ENCODE data around the gene CATSPERZ. TPM values are rescaled to one million over a fixed set of nuclear protein-coding genes. Genes with fewer than 3 reads are reported as not detected.

CATSPERZ gene
- total RNA-seq, 2 experiments from 2014 or later, result not detected

DNA sequence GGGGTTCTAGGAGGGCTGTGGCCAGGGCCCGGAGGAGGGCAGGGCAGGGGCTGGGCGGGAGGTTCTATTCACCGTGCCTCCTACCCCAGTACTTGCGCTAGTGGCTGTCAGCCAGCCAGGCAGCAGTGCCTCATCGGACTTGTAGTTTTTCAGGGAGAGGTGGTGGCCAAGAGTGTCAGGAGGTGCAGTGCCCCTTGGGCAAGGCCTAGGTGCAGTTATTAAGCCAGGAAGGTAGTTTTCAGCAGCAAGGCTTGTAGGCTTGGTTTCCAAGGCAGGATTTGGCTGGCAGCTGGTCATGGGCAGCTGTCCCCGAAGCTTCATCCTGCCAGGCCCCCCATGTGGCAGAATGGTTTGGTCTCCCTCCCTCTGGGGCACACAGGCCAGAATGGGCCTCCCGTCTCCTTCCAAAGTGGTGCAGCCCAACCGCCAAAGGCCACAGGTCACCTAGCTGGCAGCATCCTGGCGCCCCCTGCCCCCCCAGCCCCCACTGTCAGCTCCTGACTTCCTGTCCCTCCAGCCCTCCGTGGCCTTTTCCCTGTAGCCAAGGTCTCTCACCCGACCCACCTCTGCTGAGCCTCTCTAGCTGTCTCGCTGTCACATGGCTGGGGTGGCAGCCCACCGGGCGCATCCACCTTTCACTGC is 48.3 kb downstream of the CATSPERZ start:
- ChIA-PET CTCF (interaction anchor here (1.0 to 1.5 kb wide), 2 partner anchors 17 to 31 kb away, joined by 3 to 6 read pairs; partner anchors contain the start of genes PRDX5 and TRMT112), POLR2A (interaction anchor here (1.2 kb wide), 1 partner anchor 31 kb away, joined by 4 read pairs; the partner anchor contains the start of genes PRDX5 and TRMT112)
- H3K4me1 Mint-ChIP-seq (ENCODE audit: low read depth), result peaks cover 8% of the 10 kb centered on the region
- H3K27me3 Mint-ChIP-seq (ENCODE audit: low read depth), result no peaks in the 10 kb centered on the region
- H3K27ac Mint-ChIP-seq, result no peak overlapping the region
- H3K4me3 Mint-ChIP-seq, result no peak overlapping the region
- ATAC-seq (no peak), DNase-seq (no peak)
- H3K36me3 Mint-ChIP-seq (ENCODE audit: low read depth), result peaks cover 27% of the 10 kb centered on the region
- H3K9me3 Mint-ChIP-seq (ENCODE audit: insufficient read depth), result no peaks in the 10 kb centered on the region

DNA sequence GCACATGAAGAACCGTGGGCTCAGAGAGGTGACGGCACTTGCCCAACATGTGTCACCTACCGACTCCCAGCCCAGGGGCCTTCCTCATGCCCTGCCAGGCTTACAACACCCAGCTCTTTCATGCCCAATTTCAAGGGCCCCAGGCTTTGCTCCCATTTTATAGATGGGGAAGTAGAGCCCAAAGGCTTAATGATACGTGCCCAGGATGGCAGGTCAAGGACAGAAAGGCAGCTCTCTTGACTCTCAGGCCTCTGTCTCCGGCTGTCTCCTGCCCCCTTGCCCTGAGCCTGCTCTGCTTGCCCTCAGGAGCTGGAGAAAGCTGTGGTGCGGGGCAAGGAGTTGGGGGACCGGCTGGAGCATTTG is 48.8 kb downstream of the CATSPERZ start:
- Mint-ChIP-seq H3K4me1 (ENCODE audit: low read depth) (peaks cover 8% of the 10 kb centered on the region), H3K4me3 (no peak overlapping the region), H3K9me3 (ENCODE audit: insufficient read depth) (no peaks in the 10 kb centered on the region), H3K27ac (no peak overlapping the region), H3K27me3 (ENCODE audit: low read depth) (no peaks in the 10 kb centered on the region), H3K36me3 (ENCODE audit: low read depth) (peaks cover 26% of the 10 kb centered on the region)
- ATAC-seq, result no peak
- POLR2A ChIA-PET, result interaction anchor here (0.7 to 1.2 kb wide), 2 partner anchors 9 to 31 kb away, joined by 4 to 5 read pairs; partner anchors contain the start of genes CCDC88B, PRDX5 and TRMT112
- CTCF ChIA-PET, result interaction anchor here (1.0 to 1.5 kb wide), 2 partner anchors 17 to 31 kb away, joined by 3 to 6 read pairs; partner anchors contain the start of genes PRDX5 and TRMT112
- no peak for DNase-seq

DNA sequence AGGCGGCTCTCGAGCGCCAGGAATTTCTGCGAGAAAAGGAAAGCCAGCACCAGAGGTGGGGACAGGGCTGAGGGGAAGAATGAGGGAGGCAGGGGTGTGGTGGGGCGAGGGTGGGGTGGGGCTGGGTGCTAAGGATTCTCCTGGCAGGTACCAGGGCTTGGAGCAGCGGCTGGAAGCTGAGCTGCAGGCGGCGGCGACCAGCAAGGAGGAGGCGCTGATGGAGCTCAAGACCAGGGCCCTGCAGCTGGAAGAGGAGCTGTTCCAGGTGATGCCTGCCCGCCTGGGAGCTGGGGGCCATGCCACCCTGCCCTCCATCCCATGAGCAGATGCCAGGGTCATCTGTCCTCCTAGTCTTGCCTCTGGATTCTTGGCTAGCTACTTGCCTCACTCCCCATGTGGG is 49.2 kb downstream of the CATSPERZ start:
- DNase-seq (no peak), ATAC-seq (no peak)
- Mint-ChIP-seq H3K9me3 (ENCODE audit: insufficient read depth) (no peaks in the 10 kb centered on the region), H3K27ac (no peak overlapping the region), H3K36me3 (ENCODE audit: low read depth) (peaks cover 24% of the 10 kb centered on the region), H3K4me1 (ENCODE audit: low read depth) (peaks cover 11% of the 10 kb centered on the region), H3K27me3 (ENCODE audit: low read depth) (no peaks in the 10 kb centered on the region), H3K4me3 (no peak overlapping the region)
- POLR2A ChIA-PET, result interaction anchor here (0.7 kb wide), 1 partner anchor 9 kb away, joined by 5 read pairs; the partner anchor contains the start of gene CCDC88B
- CTCF ChIA-PET, result interaction anchor here (1.2 kb wide), 1 partner anchor 31 kb away, joined by 3 read pairs; the partner anchor contains the start of gene PRDX5

DNA sequence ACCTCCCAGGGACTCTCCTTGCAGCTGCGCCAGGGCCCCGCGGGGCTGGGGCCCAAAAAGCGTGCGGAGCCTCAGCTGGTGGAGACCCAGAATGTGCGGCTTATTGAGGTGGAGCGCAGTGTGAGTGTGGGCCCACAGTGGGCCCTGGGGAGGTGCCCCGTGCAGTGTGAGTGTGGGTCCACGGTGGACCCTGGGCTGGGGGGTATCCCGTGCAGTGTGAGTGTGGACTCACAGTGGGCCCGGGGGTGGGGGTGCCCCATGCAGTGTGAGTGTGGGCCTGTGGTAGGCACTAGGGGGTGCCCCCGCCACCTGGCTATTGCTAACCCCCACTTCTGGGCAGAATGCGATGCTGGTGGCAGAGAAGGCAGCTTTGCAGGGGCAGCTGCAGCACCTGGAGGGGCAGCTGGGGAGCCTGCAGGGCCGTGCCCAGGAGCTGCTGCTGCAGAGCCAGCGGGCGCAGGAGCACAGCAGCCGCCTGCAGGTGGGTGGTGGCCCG is 51.0 kb downstream of the CATSPERZ start:
- Mint-ChIP-seq H3K4me1 (ENCODE audit: low read depth) (peaks cover 13% of the 10 kb centered on the region), H3K9me3 (ENCODE audit: insufficient read depth) (no peaks in the 10 kb centered on the region), H3K36me3 (ENCODE audit: low read depth) (peaks cover 13% of the 10 kb centered on the region), H3K27ac (no peak overlapping the region), H3K4me3 (no peak overlapping the region), H3K27me3 (ENCODE audit: low read depth) (no peaks in the 10 kb centered on the region)
- ATAC-seq, result no peak
- CTCF ChIA-PET, result no interaction called here
- no peak for DNase-seq
- POLR2A ChIA-PET, result interaction anchor here (0.9 kb wide), 1 partner anchor 11 kb away, joined by 3 read pairs; the partner anchor contains the start of gene CCDC88B

DNA sequence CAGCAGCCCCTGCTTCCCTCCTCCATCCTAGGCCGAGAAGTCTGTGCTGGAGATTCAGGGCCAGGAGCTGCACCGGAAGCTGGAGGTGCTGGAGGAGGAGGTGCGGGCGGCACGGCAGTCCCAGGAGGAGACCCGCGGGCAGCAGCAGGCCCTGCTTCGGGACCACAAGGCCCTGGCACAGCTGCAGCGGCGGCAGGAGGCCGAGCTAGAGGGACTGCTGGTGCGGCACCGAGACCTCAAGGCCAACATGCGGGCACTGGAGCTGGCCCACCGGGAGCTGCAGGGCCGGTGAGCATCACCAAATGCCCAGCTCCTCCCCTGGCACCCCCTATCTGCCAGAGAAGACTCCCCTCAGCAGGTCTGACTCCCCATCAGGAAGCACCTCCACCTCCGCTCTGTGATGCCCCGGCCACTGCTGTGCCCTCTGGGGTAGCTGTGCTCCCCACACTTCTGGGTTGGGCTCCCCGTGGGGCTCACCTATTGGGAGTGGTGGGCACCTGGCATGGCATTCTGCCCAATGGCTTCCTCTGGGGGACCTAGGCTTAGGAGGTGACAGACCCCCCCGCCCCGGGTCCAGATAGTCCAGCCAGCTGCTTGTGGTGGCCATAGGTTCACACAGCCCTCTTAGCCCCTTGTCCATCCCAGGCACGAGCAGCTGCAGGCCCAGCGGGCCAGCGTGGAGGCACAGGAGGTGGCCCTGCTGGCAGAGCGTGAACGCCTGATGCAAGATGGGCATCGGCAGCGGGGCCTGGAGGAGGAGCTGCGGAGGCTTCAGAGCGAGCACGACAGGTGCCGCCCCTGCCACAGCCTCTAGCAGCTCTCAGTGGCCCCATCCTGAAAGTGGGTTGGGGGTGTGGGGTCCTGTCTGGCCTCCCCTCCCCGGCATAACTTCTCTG is 52.2 kb downstream of the CATSPERZ start:
- no peak overlapping the region for H3K27ac Mint-ChIP-seq
- H3K4me3 Mint-ChIP-seq, result no peak overlapping the region
- H3K4me1 Mint-ChIP-seq (ENCODE audit: low read depth), result peaks cover 19% of the 10 kb centered on the region
- DNase-seq (no peak), ATAC-seq (no peak)
- no peaks in the 10 kb centered on the region for H3K27me3 Mint-ChIP-seq (ENCODE audit: low read depth)
- peaks cover 12% of the 10 kb centered on the region for H3K36me3 Mint-ChIP-seq (ENCODE audit: low read depth)
- ChIA-PET POLR2A (interaction anchor here (0.9 to 1.2 kb wide), 2 partner anchors 10 to 34 kb away, joined by 3 read pairs; partner anchors contain the start of gene PRDX5), CTCF (interaction anchor here (0.8 to 7.1 kb wide), 4 partner anchors 10 to 35 kb away, joined by 3 to 39 read pairs (median 4); partner anchors contain the start of genes PRDX5 and TRMT112)
- H3K9me3 Mint-ChIP-seq (ENCODE audit: insufficient read depth), result no peaks in the 10 kb centered on the region

DNA sequence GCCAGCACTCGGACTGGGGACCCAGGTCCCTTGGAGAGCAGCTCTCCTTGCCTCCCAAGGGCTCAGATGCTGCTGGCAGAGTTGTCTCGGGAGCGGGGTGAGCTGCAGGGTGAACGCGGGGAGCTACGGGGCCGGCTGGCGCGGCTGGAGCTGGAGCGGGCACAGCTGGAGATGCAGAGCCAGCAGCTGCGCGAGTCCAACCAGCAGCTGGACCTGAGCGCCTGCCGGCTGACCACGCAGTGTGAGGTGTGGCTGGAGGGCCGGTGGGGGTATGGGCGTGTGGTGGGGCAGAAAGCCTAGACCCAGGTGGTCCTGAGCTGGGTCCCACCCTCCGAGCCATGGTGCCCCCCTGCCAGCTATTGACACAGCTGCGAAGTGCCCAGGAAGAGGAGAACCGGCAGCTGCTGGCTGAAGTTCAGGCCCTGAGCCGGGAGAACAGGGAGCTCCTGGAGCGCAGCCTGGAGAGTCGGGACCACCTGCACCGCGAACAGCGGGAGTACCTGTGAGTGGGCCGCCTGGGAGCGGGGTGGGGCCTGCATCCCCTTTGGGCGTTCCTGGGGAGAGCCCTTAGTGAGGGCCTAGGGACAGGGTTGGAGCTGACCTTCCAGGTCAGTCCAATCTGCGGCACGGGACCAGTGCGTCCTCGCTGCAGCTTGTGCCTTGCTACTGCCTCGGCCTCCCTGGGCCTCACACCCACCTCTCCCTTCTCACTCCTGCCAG is 53.0 kb downstream of the CATSPERZ start:
- ATAC-seq (no peak), DNase-seq (no peak)
- Mint-ChIP-seq H3K9me3 (ENCODE audit: insufficient read depth) (no peaks in the 10 kb centered on the region), H3K36me3 (ENCODE audit: low read depth) (peaks cover 14% of the 10 kb centered on the region), H3K27ac (no peak overlapping the region), H3K4me3 (no peak overlapping the region), H3K4me1 (ENCODE audit: low read depth) (peaks cover 27% of the 10 kb centered on the region), H3K27me3 (ENCODE audit: low read depth) (no peaks in the 10 kb centered on the region)
- ChIA-PET POLR2A (interaction anchor here (0.9 to 1.2 kb wide), 2 partner anchors 11 to 35 kb away, joined by 3 read pairs; partner anchors contain the start of gene PRDX5), CTCF (interaction anchor here (0.6 to 7.1 kb wide), 3 partner anchors 11 to 54 kb away, joined by 3 to 39 read pairs (median 5); no protein-coding TSS in a partner anchor)

DNA sequence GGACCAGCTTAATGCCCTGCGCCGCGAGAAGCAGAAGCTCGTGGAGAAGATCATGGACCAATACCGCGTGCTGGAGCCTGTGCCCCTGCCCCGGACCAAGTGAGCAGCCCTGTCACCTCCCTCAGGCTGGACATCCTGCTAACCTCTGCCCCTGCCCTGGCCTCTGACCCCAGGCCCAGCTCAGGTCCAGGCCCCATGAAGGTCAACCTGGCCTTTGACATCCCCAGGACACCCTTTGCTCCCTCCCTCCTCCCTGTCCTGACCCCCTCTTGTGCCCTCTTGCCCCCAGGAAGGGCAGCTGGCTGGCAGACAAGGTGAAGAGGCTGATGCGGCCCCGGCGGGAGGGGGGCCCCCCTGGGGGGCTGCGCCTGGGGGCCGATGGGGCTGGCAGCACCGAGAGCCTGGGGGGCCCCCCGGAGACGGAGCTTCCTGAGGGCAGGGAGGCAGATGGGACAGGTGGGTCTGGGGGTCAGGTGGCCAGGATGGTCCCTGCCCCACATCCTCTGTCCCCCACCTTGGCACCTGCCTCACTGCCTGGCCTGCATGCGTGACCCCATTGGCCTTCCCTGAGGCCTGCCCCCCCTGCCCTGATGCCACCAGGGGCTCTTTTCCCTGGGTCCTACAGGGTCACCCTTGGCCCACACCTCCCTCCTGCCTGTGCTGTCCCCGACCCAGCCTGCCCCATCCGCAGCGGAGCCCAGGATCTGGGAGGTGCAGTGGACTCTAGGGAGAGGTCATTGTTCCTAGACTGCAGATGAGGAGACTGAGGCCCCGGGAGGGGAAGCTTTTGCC is 53.8 kb downstream of the CATSPERZ start:
- peaks cover 12% of the 10 kb centered on the region for H3K36me3 Mint-ChIP-seq (ENCODE audit: low read depth)
- ChIA-PET CTCF (interaction anchor here (0.6 to 7.1 kb wide), 6 partner anchors 8 to 350 kb away, joined by 3 to 39 read pairs (median 7); partner anchors contain the start of gene ESRRA), POLR2A (interaction anchor here (1.2 kb wide), 1 partner anchor 36 kb away, joined by 3 read pairs; the partner anchor contains the start of gene PRDX5)
- no peak overlapping the region for H3K27ac Mint-ChIP-seq
- no peaks in the 10 kb centered on the region for H3K9me3 Mint-ChIP-seq (ENCODE audit: insufficient read depth)
- ATAC-seq (no peak), DNase-seq (no peak)
- H3K4me1 Mint-ChIP-seq (ENCODE audit: low read depth), result peaks cover 30% of the 10 kb centered on the region
- H3K27me3 Mint-ChIP-seq (ENCODE audit: low read depth), result no peaks in the 10 kb centered on the region
- H3K4me3 Mint-ChIP-seq, result no peak overlapping the region

Small RNA genes lying within 50 kb of the gene (microRNA-seq; reads per million reads assigned to microRNA genes)
- 4.6 reads per million for gene MIR7155

Other genes with a start within 250 kb of the CATSPERZ start
- 10 to 100 TPM; 14.4 to 14.6 TPM for gene MACROD1, start 134.2 kb upstream of the CATSPERZ start, total RNA-seq
- 100 to 1,000 TPM; 335 to 340 TPM for gene STIP1, start 114.2 kb upstream of the CATSPERZ start, total RNA-seq
- gene FERMT3, start 93.6 kb upstream of the CATSPERZ start, total RNA-seq, result 100 to 1,000 TPM; 261 to 281 TPM
- gene TRPT1, start 74.2 kb upstream of the CATSPERZ start, total RNA-seq, result 10 to 100 TPM; 37.8 to 44.8 TPM
- gene NUDT22, start 74.1 kb upstream of the CATSPERZ start, total RNA-seq, result 10 to 100 TPM; 86.7 to 91.6 TPM
- 10 to 100 TPM; 38.0 to 41.3 TPM for gene DNAJC4, start 69.8 kb upstream of the CATSPERZ start, total RNA-seq
- 10 to 100 TPM; 81.5 to 87.8 TPM for gene VEGFB, start 65.8 kb upstream of the CATSPERZ start, total RNA-seq
- 10 to 100 TPM; 26.9 to 33.0 TPM for gene FKBP2, start 59.3 kb upstream of the CATSPERZ start, total RNA-seq
- gene PPP1R14B, start 53.4 kb upstream of the CATSPERZ start, total RNA-seq, result 100 to 1,000 TPM; 178 to 197 TPM
- gene PLCB3, start 48.8 kb upstream of the CATSPERZ start, total RNA-seq, result 10 to 100 TPM; 19.7 TPM
- gene BAD, start 15.7 kb upstream of the CATSPERZ start, total RNA-seq, result 10 to 100 TPM; 38.3 to 43.9 TPM
- 10 to 100 TPM; 25.3 to 26.8 TPM for gene GPR137, start 14.5 kb upstream of the CATSPERZ start, total RNA-seq
- gene KCNK4, start 9.1 kb upstream of the CATSPERZ start, total RNA-seq, result not detected
- 10 to 100 TPM; 42.7 to 43.2 TPM for gene ESRRA, start 5.2 kb downstream of the CATSPERZ start, total RNA-seq
- gene TRMT112, start 17.2 kb downstream of the CATSPERZ start, total RNA-seq, result 100 to 1,000 TPM; 154 to 165 TPM
- gene PRDX5, start 17.8 kb downstream of the CATSPERZ start, total RNA-seq, result 100 to 1,000 TPM; 102 to 106 TPM
- 100 to 1,000 TPM; 127 TPM for gene CCDC88B, start 39.8 kb downstream of the CATSPERZ start, total RNA-seq
- 10 to 100 TPM; 39.0 to 42.3 TPM for gene RPS6KA4, start 58.8 kb downstream of the CATSPERZ start, total RNA-seq